DND-41 (cell line): ENCODE measurements around the gene AP1S3.

Experiments used
- ATAC-seq: fragments of 200-7000 bp; cut with Tn5 transposase; 3 replicates; pipeline ENCODE4 v1.9.1; 2021; ENCODE audit warnings: low read depth; ENCODE audit not compliant: insufficient read depth
- DNase-seq: peaks from one replicate; pipeline ENCODE4 v3.0.0-alpha.2; 2020
- H2AFZ ChIP-seq: 2 replicates; pipeline ENCODE4 v1.6.0; 2012; ENCODE audit warnings: low read depth, low read length
- H3K27ac ChIP-seq: 2 replicates; pipeline ENCODE4 v1.5.1; 2012; ENCODE audit warnings: low read length, inconsistent platforms
- H3K27me3 ChIP-seq: fragments of 200-600 bp; sonication (generic); 2 replicates; pipeline ENCODE4 v1.6.0; 2012; ENCODE audit warnings: low read length, mild to moderate bottlenecking, inconsistent platforms; ENCODE audit not compliant: insufficient read depth, poor library complexity
- H3K36me3 ChIP-seq: 2 replicates; pipeline ENCODE4 v1.5.1; 2012; ENCODE audit warnings: low read length, inconsistent platforms; ENCODE audit not compliant: insufficient read depth
- H3K4me1 ChIP-seq: 2 replicates; pipeline ENCODE4 v1.5.1; 2012; ENCODE audit warnings: mild to moderate bottlenecking, low read length; ENCODE audit not compliant: insufficient read depth
- H3K4me2 ChIP-seq: 2 replicates; pipeline ENCODE4 v1.6.0; 2012; ENCODE audit warnings: mild to moderate bottlenecking, moderate library complexity, low read length, inconsistent platforms; ENCODE audit not compliant: insufficient read depth
- H3K4me3 ChIP-seq, 2 experiments: fragments of 200-600 bp in 1 of 2; shearing (Covaris generic) in 1 of 2; 2 replicates each; pipeline ENCODE4 v1.5.1; 2012 to 2016; ENCODE audit warnings: inconsistent platforms in 2 of 2, low read length in 2 of 2, mild to moderate bottlenecking in 2 of 2, low read depth in 1 of 2, moderate library complexity in 1 of 2
- H3K79me2 ChIP-seq: 2 replicates; pipeline ENCODE4 v1.6.0; 2012; ENCODE audit warnings: low read length, inconsistent platforms; ENCODE audit not compliant: insufficient read depth
- H3K9ac ChIP-seq: 2 replicates; pipeline ENCODE4 v1.6.0; 2012; ENCODE audit warnings: low read depth, mild to moderate bottlenecking, inconsistent platforms, low read length, moderate library complexity
- H3K9me3 ChIP-seq: 2 replicates; pipeline ENCODE4 v1.5.1; 2012; ENCODE audit warnings: low read length, moderate library complexity, mild to moderate bottlenecking, inconsistent platforms; ENCODE audit not compliant: insufficient read depth, severe bottlenecking
- H4K20me1 ChIP-seq: 2 replicates; pipeline ENCODE4 v1.6.0; 2012; ENCODE audit warnings: low read length; ENCODE audit not compliant: insufficient read depth
- EZH2 ChIP-seq: IDR thresholded peaks from 3 replicates; pipeline ENCODE4 v1.6.1; 2012; ENCODE audit warnings: borderline replicate concordance, low read depth, mild to moderate bottlenecking, moderate library complexity, low read length, inconsistent platforms; ENCODE audit not compliant: severe bottlenecking
- TF ChIP-seq, protein P1 (sequence below): IDR thresholded peaks from 2 replicates; pipeline ENCODE4 v1.5.1; 2012; ENCODE audit warnings: borderline replicate concordance, low read length, moderate library complexity, mild to moderate bottlenecking; ENCODE audit not compliant: poor library complexity, severe bottlenecking; ENCODE audit errors: extremely low read depth

The AP1S3 gene

GRCh38 chr2:223826995-223827394 lies 10.4 kb downstream of the AP1S3 start:
- DNase-seq (no peak), ATAC-seq (no peak)
- no peaks in the 10 kb centered on the region for H3K4me1 ChIP-seq
- H3K9me3 ChIP-seq, result no peaks in the 10 kb centered on the region
- no peaks in the 10 kb centered on the region for H3K27me3 ChIP-seq
- H3K79me2 ChIP-seq, result no peaks in the 10 kb centered on the region
- no peak overlapping the region for H3K9ac ChIP-seq
- H3K4me2 ChIP-seq, result no peak overlapping the region
- no peak for TF ChIP-seq EZH2
- TF ChIP-seq, protein P1, sequence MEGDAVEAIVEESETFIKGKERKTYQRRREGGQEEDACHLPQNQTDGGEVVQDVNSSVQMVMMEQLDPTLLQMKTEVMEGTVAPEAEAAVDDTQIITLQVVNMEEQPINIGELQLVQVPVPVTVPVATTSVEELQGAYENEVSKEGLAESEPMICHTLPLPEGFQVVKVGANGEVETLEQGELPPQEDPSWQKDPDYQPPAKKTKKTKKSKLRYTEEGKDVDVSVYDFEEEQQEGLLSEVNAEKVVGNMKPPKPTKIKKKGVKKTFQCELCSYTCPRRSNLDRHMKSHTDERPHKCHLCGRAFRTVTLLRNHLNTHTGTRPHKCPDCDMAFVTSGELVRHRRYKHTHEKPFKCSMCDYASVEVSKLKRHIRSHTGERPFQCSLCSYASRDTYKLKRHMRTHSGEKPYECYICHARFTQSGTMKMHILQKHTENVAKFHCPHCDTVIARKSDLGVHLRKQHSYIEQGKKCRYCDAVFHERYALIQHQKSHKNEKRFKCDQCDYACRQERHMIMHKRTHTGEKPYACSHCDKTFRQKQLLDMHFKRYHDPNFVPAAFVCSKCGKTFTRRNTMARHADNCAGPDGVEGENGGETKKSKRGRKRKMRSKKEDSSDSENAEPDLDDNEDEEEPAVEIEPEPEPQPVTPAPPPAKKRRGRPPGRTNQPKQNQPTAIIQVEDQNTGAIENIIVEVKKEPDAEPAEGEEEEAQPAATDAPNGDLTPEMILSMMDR, result no peak
- no peaks in the 10 kb centered on the region for H4K20me1 ChIP-seq
- H3K27ac ChIP-seq, result no peak overlapping the region
- H3K4me3 ChIP-seq, result no peak overlapping the region
- no peaks in the 10 kb centered on the region for H3K36me3 ChIP-seq
- H2AFZ ChIP-seq, result no peak overlapping the region

GRCh38 chr2:223824301-223824700 lies 13.1 kb downstream of the AP1S3 start:
- Histone ChIP-seq H3K79me2 (no peaks in the 10 kb centered on the region), H2AFZ (no peak overlapping the region), H3K27ac (no peak overlapping the region), H3K36me3 (no peaks in the 10 kb centered on the region), H3K9me3 (no peaks in the 10 kb centered on the region), H3K4me3 (no peak overlapping the region), H3K4me1 (no peaks in the 10 kb centered on the region), H3K4me2 (no peak overlapping the region), H3K27me3 (no peaks in the 10 kb centered on the region), H3K9ac (no peak overlapping the region), H4K20me1 (no peaks in the 10 kb centered on the region)
- TF ChIP-seq EZH2, result no peak
- TF ChIP-seq, protein P1, result no peak
- no peak for DNase-seq
- ATAC-seq, result no peak

DNA sequence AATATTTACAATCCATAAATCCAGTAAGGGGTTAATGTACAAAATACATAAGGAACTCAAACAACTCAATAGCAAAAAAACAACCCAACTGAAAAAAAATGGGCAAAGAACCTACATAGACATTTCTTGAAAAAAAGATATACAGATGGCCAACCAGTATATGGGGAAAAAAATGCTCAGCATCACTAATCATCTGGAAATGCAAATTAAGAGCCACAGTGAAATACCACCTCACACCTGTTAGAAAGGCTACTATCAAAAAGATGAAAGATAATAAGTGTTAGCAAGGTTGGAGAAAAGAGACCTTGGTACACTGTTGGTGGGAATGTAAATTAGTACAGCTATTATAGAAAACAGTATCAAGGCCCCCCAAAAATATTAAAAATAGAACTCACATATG lies 14.6 kb downstream of the AP1S3 start:
- no peak for DNase-seq
- H4K20me1 ChIP-seq, result no peaks in the 10 kb centered on the region
- H3K4me1 ChIP-seq, result no peaks in the 10 kb centered on the region
- no peak for ATAC-seq
- no peak overlapping the region for H3K4me2 ChIP-seq
- no peak overlapping the region for H3K27ac ChIP-seq
- no peak for TF ChIP-seq EZH2
- TF ChIP-seq, protein P1, result no peak
- H3K9ac ChIP-seq, result no peak overlapping the region
- no peaks in the 10 kb centered on the region for H3K27me3 ChIP-seq
- no peak overlapping the region for H2AFZ ChIP-seq
- H3K9me3 ChIP-seq, result no peaks in the 10 kb centered on the region
- H3K79me2 ChIP-seq, result no peaks in the 10 kb centered on the region
- H3K36me3 ChIP-seq, result no peaks in the 10 kb centered on the region
- no peak overlapping the region for H3K4me3 ChIP-seq

DNA sequence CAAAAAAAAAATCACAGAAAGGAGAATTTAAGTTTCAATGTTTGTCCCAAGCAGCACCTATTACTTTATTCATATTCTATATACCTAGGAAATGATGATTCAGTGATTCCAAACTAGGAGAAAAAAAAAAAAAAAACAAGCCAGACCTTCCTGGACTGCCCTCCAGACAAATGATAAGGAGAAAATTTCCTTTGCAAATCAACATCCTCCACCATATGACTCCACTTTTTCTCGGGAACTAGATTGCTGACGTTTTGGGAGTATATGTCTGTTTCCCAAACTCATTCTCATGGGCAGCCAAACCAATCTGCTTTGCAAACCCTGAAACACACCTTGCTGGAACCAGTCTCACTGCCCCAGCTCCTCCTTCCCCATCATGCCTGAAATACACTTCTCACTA lies 16.8 kb downstream of the AP1S3 start:
- no peaks in the 10 kb centered on the region for H4K20me1 ChIP-seq
- ATAC-seq (no peak), DNase-seq (no peak)
- no peaks in the 10 kb centered on the region for H3K27me3 ChIP-seq
- no peaks in the 10 kb centered on the region for H3K79me2 ChIP-seq
- no peak overlapping the region for H3K4me3 ChIP-seq
- H3K4me1 ChIP-seq, result no peaks in the 10 kb centered on the region
- no peak overlapping the region for H3K9ac ChIP-seq
- no peaks in the 10 kb centered on the region for H3K36me3 ChIP-seq
- no peak overlapping the region for H2AFZ ChIP-seq
- no peak overlapping the region for H3K27ac ChIP-seq
- no peak overlapping the region for H3K4me2 ChIP-seq
- TF ChIP-seq, protein P1, result no peak
- TF ChIP-seq EZH2, result no peak
- no peaks in the 10 kb centered on the region for H3K9me3 ChIP-seq
